ENCODE results near the gene CD6. TPM values are rescaled to one million over a fixed set of nuclear protein-coding genes. Genes with fewer than 3 reads are reported as not detected.

Gene CD6
- total and polyA plus RNA-seq, 4 donors, result 1.2 to 3.1 (median 1.7) TPM

DNA sequence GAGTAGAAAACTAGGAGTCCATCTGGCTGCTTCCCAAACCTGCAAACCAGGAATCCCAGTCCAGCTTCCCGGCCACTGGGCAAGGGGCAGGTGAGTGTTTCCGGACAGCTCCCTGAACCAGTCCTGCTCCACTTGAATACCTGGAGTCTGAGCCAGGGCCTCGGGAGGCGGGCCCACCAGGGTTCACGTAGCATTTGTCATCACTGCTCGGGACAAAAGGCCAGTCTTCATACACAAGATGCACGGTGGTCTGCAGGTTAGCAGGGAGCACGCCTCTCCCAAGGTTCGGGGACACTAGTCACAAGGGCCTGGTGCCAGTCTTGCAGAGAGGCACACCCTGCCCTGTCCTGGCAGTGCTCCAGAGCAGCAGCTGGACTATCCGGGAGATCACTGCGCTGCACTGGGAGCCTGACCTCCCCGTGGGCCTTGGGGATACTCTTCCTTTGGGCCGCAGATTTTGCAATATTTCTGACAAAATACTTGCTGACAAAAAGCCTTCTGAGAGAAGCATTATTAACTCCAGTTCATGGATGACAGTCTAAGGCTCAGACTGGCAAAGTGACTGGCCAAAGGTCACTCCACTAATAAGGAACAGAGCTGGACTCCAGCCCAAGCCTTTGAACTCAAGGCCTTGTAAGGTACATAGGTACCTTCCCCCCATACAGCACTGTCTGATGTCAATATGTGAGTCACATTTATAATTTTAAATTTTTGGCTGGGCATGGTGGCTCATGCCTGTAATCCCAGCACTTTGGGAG, 25.1 kb downstream of the CD6 start:
- Histone ChIP-seq H3K4me3 (no peak overlapping the region), H3K36me3 (ENCODE audit: control insufficient read depth in 4 of 4, insufficient read depth in 4 of 4, low read length in 4 of 4) (no peaks in the 10 kb centered on the region), H3K27ac (ENCODE audit: low read depth in 1 of 2, low read length in 1 of 2) (no peak overlapping the region), H3K9me3 (ENCODE audit: control insufficient read depth in 4 of 4, insufficient read depth in 3 of 4, low read length in 3 of 4) (no peaks in the 10 kb centered on the region), H3K9ac (ENCODE audit: insufficient read depth in 1 of 2, low read length in 2 of 2) (no peak overlapping the region), H3K4me1 (ENCODE audit: control insufficient read depth in 5 of 5, insufficient read depth in 5 of 5, low read length in 5 of 5) (peaks cover 0 to 17% (median 9%) of the 10 kb centered on the region in 5 donors), H3K27me3 (ENCODE audit: control insufficient read depth in 3 of 3, insufficient read depth in 3 of 3, low read length in 2 of 3) (no peaks in the 10 kb centered on the region)
- TF ChIP-seq CTCF (IDR thresholded peaks at IDR 0.05; ENCODE audit: control extremely low read depth, extremely low read depth), result no peak
- DNase-seq, result no peak
- ATAC-seq (ENCODE audit: insufficient read depth, low FRiP score), result no peak
- WGBS, 2 donors, result 63 to 72% methylated on average over 13 of the region's 13 CpGs

DNA sequence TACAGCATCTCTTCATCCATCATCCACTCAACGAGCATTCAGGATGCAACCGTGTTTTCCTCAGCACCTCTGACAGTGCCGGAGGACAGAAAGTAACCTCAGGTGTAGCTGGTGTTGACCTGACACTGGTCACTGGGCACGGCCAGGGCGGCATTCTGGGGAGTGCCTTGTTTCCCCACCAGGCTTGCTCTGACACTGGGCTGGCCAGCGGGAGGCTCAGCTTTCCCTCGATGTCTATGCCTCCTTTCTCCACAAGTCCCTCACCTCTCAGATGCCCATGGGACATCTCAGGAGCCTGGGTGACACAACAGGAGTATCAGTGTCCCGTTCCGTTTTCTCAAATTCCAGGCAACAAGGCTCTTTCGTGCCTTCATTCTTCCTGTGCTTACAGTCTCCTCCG, 28.9 kb downstream of the CD6 start:
- ATAC-seq (ENCODE audit: insufficient read depth, low FRiP score) (no peak), DNase-seq (no peak)
- Histone ChIP-seq H3K9ac (ENCODE audit: insufficient read depth in 1 of 2, low read length in 2 of 2) (no peak overlapping the region), H3K36me3 (ENCODE audit: control insufficient read depth in 4 of 4, insufficient read depth in 4 of 4, low read length in 4 of 4) (no peaks in the 10 kb centered on the region), H3K9me3 (ENCODE audit: control insufficient read depth in 4 of 4, insufficient read depth in 3 of 4, low read length in 3 of 4) (no peaks in the 10 kb centered on the region), H3K27ac (ENCODE audit: low read depth in 1 of 2, low read length in 1 of 2) (no peak overlapping the region), H3K4me1 (ENCODE audit: control insufficient read depth in 5 of 5, insufficient read depth in 5 of 5, low read length in 5 of 5) (peaks cover 0 to 31% (median 10%) of the 10 kb centered on the region in 5 donors), H3K27me3 (ENCODE audit: control insufficient read depth in 3 of 3, insufficient read depth in 3 of 3, low read length in 2 of 3) (peaks cover 0 to 3% (median 0%) of the 10 kb centered on the region in 3 donors), H3K4me3 (no peak overlapping the region)
- no peak for TF ChIP-seq CTCF (IDR thresholded peaks at IDR 0.05; ENCODE audit: control extremely low read depth, extremely low read depth)
- 80 to 89% methylated on average over 11 of the region's 11 CpGs for WGBS, 2 donors

GRCh38 chr11:61001931-61002330, 30.5 kb downstream of the CD6 start:
- no peak for TF ChIP-seq CTCF (IDR thresholded peaks at IDR 0.05; ENCODE audit: control extremely low read depth, extremely low read depth)
- DNase-seq (no peak), ATAC-seq (ENCODE audit: insufficient read depth, low FRiP score) (no peak)
- 95 to 100% methylated on average over 3 of the region's 3 CpGs for WGBS, 2 donors
- H3K9ac ChIP-seq (ENCODE audit: insufficient read depth in 1 of 2, low read length in 2 of 2), result no peak overlapping the region
- no peaks in the 10 kb centered on the region for H3K36me3 ChIP-seq (ENCODE audit: control insufficient read depth in 4 of 4, insufficient read depth in 4 of 4, low read length in 4 of 4)
- no peak overlapping the region for H3K27ac ChIP-seq (ENCODE audit: low read depth in 1 of 2, low read length in 1 of 2)
- H3K9me3 ChIP-seq (ENCODE audit: control insufficient read depth in 4 of 4, insufficient read depth in 3 of 4, low read length in 3 of 4), result no peaks in the 10 kb centered on the region
- peaks cover 0 to 7% (median 0%) of the 10 kb centered on the region in 3 donors for H3K27me3 ChIP-seq (ENCODE audit: control insufficient read depth in 3 of 3, insufficient read depth in 3 of 3, low read length in 2 of 3)
- H3K4me1 ChIP-seq (ENCODE audit: control insufficient read depth in 5 of 5, insufficient read depth in 5 of 5, low read length in 5 of 5), result peaks cover 0 to 19% (median 9%) of the 10 kb centered on the region in 5 donors
- no peak overlapping the region for H3K4me3 ChIP-seq

All from lung (tissue), 12 donors.